Activated CD4-positive, alpha-beta T cell treated with anti-CD3 and anti-CD28 coated beads, Interleukin-2, amount 50 U/mL, for 1 hour (primary cell): ENCODE measurements around the gene ETV7.
"Not testable (repeated sequence)": the region's sequence is repeated elsewhere in the genome, so short reads cannot be mapped to it uniquely, and the experiment has no call there.

Source experiments
- DNase-seq: peaks from one replicate; pipeline ENCODE4 v3.0.0-alpha.2; 2020

The ETV7 gene

GRCh38 chr6:36382976-36383375 lies 4.5 kb downstream of the ETV7 start:
- DNase-seq: no peak

- DNase-seq: no peak
These were observed 5.7 kb downstream of the ETV7 start for GRCh38 chr6:36381502-36382389.

GRCh38 chr6:36380166-36380565 lies 7.3 kb downstream of the ETV7 start:
- DNase-seq: no peak

GRCh38 chr6:36378936-36379335 lies 8.5 kb downstream of the ETV7 start:
- no peak for DNase-seq

GRCh38 chr6:36378243-36378920 lies 9.1 kb downstream of the ETV7 start:
- DNase-seq: no peak

GRCh38 chr6:36377594-36377993 lies 9.9 kb downstream of the ETV7 start:
- no peak for DNase-seq

GRCh38 chr6:36376742-36377141 lies 10.7 kb downstream of the ETV7 start:
- DNase-seq: no peak

GRCh38 chr6:36376183-36376582 lies 11.3 kb downstream of the ETV7 start:
- DNase-seq: no peak

GRCh38 chr6:36375644-36376155 lies 11.8 kb downstream of the ETV7 start:
- no peak for DNase-seq

- DNase-seq: no peak
These were observed 12.5 kb downstream of the ETV7 start for GRCh38 chr6:36374972-36375371.

- no peak for DNase-seq
These were observed 13.3 kb downstream of the ETV7 start for GRCh38 chr6:36374194-36374593.

- no peak for DNase-seq
These were observed 14.0 kb downstream of the ETV7 start for GRCh38 chr6:36373368-36374019.

- no peak for DNase-seq
These were observed 15.4 kb downstream of the ETV7 start for GRCh38 chr6:36372088-36372487.

- DNase-seq: no peak
These were observed 16.3 kb downstream of the ETV7 start for GRCh38 chr6:36371211-36371610.

GRCh38 chr6:36370638-36371037 lies 16.8 kb downstream of the ETV7 start:
- no peak for DNase-seq

GRCh38 chr6:36368921-36369865 lies 18.3 kb downstream of the ETV7 start:
- no peak for DNase-seq

GRCh38 chr6:36368421-36368820 lies 19.0 kb downstream of the ETV7 start:
- no peak for DNase-seq

- DNase-seq: no peak
These were observed 19.7 kb downstream of the ETV7 start for GRCh38 chr6:36367743-36368142.

GRCh38 chr6:36364669-36365479 lies 22.6 kb downstream of the ETV7 start:
- no peak for DNase-seq

GRCh38 chr6:36364061-36364635 lies 23.3 kb downstream of the ETV7 start:
- not testable (repeated sequence) for DNase-seq

- DNase-seq: not testable (repeated sequence)
These were observed 24.1 kb downstream of the ETV7 start for GRCh38 chr6:36363371-36363752.
